T-helper 17 cell (primary cell): Measurements from ENCODE around the gene PLA2G4E. TPM values are rescaled to one million over a fixed set of nuclear protein-coding genes. Genes with fewer than 3 reads are reported as not detected.

ENCODE experiments used
- ATAC-seq: fragments of 150-1000 bp; cut with Tn5 transposase; 2 replicates; pipeline ENCODE4 v1.10.0; 2021; ENCODE audit warnings: mild to moderate bottlenecking, moderate library complexity
- DNase-seq, 3 donors: peaks; one replicate each; pipeline versions ENCODE4 v3.0.0 to v3.0.0-alpha.2; 2020 to 2021
- H3K9me3 ChIP-seq: one replicate; pipeline ENCODE4 v1.7.0; 2013; ENCODE audit warnings: low read length, mild to moderate bottlenecking; ENCODE audit not compliant: control insufficient read depth, poor library complexity, severe bottlenecking
- H3K27ac Mint-ChIP-seq: one replicate; pipeline ENCODE4 v1.8.0; 2022; ENCODE audit warnings: mild to moderate bottlenecking, moderate library complexity, mixed read lengths
- H3K27me3 Mint-ChIP-seq: one replicate; pipeline ENCODE4 v1.8.0; 2022; ENCODE audit warnings: mixed read lengths
- H3K36me3 Mint-ChIP-seq: one replicate; pipeline ENCODE4 v1.8.0; 2022; ENCODE audit warnings: low read depth, mixed read lengths
- H3K4me1 Mint-ChIP-seq: one replicate; pipeline ENCODE4 v1.8.0; 2022; ENCODE audit warnings: mild to moderate bottlenecking, mixed read lengths
- H3K4me3 Mint-ChIP-seq: one replicate; pipeline ENCODE4 v1.8.0; 2022; ENCODE audit warnings: mild to moderate bottlenecking, moderate library complexity, mixed read lengths
- total RNA-seq, 4 donors: library from RNA in 2 of 4; stranded (reverse) in 2 of 4; gene quantifications; one replicate each; pipeline ENCODE4 v1.2.3 and lab custom pipeline; 2022 to 2026

The PLA2G4E gene
- total RNA-seq (not detected), total RNA-seq (lab: John Stamatoyannopoulos, UW) (0 reads per million in 2 donors)

GRCh38 chr15:42020713-42021273 is at the start of gene PLA2G4E:
PLA2G4E (minus strand) TSS chr15:42021042; CDS start chr15:42021030, 12 bp downstream.
- no peaks in the 10 kb centered on the region for H3K9me3 ChIP-seq
- DNase-seq (no peak), ATAC-seq (no peak)
- Mint-ChIP-seq H3K27me3 (peaks cover 39% of the 10 kb centered on the region), H3K27ac (no peak within 1 kb of the TSS), H3K4me3 (no peak within 1 kb of the TSS), H3K36me3 (no peaks in the 10 kb centered on the region), H3K4me1 (no peaks in the 10 kb centered on the region)

- DNase-seq (no peak), ATAC-seq (no peak)
- H3K36me3 Mint-ChIP-seq = peaks cover 7% of the 10 kb centered on the region
- H3K27me3 Mint-ChIP-seq = peaks cover 27% of the 10 kb centered on the region
- no peaks in the 10 kb centered on the region for H3K4me1 Mint-ChIP-seq
- H3K27ac Mint-ChIP-seq = no peak overlapping the region
- no peak overlapping the region for H3K4me3 Mint-ChIP-seq
- H3K9me3 ChIP-seq = no peaks in the 10 kb centered on the region
Observed at GRCh38 chr15:42070279-42070975, 49.6 kb upstream of the PLA2G4E start.

- Mint-ChIP-seq H3K4me3 (no peak overlapping the region), H3K36me3 (peaks cover 7% of the 10 kb centered on the region), H3K27ac (no peak overlapping the region), H3K27me3 (peaks cover 33% of the 10 kb centered on the region), H3K4me1 (peaks cover under 1% of the 10 kb centered on the region)
- H3K9me3 ChIP-seq = no peaks in the 10 kb centered on the region
- ATAC-seq = no peak
- DNase-seq = no peak
Observed at GRCh38 chr15:42069496-42070278, 48.8 kb upstream of the PLA2G4E start.

- H3K27ac Mint-ChIP-seq = no peak overlapping the region
- no peaks in the 10 kb centered on the region for H3K9me3 ChIP-seq
- DNase-seq (no peak), ATAC-seq (no peak)
- peaks cover 3% of the 10 kb centered on the region for H3K4me1 Mint-ChIP-seq
- H3K27me3 Mint-ChIP-seq = peaks cover 36% of the 10 kb centered on the region
- H3K36me3 Mint-ChIP-seq = peaks cover 7% of the 10 kb centered on the region
- H3K4me3 Mint-ChIP-seq = no peak overlapping the region
Observed at GRCh38 chr15:42069025-42069424, 48.2 kb upstream of the PLA2G4E start.

GRCh38 chr15:42068601-42069000 is 47.8 kb upstream of the PLA2G4E start:
- peaks cover 39% of the 10 kb centered on the region for H3K27me3 Mint-ChIP-seq
- H3K27ac Mint-ChIP-seq = no peak overlapping the region
- peaks cover 3% of the 10 kb centered on the region for H3K4me1 Mint-ChIP-seq
- H3K4me3 Mint-ChIP-seq = no peak overlapping the region
- peaks cover 7% of the 10 kb centered on the region for H3K36me3 Mint-ChIP-seq
- H3K9me3 ChIP-seq = no peaks in the 10 kb centered on the region
- ATAC-seq (no peak), DNase-seq (no peak)

GRCh38 chr15:42066764-42067415 is 46.0 kb upstream of the PLA2G4E start:
- H3K27ac Mint-ChIP-seq = no peak overlapping the region
- no peak overlapping the region for H3K4me3 Mint-ChIP-seq
- peaks cover 3% of the 10 kb centered on the region for H3K4me1 Mint-ChIP-seq
- DNase-seq = no peak
- H3K9me3 ChIP-seq = no peaks in the 10 kb centered on the region
- peaks cover 52% of the 10 kb centered on the region for H3K27me3 Mint-ChIP-seq
- peaks cover 7% of the 10 kb centered on the region for H3K36me3 Mint-ChIP-seq
- no peak for ATAC-seq

- ATAC-seq (no peak), DNase-seq (no peak)
- H3K36me3 Mint-ChIP-seq = peaks cover 7% of the 10 kb centered on the region
- H3K4me1 Mint-ChIP-seq = peaks cover 3% of the 10 kb centered on the region
- no peak overlapping the region for H3K4me3 Mint-ChIP-seq
- H3K27ac Mint-ChIP-seq = no peak overlapping the region
- H3K27me3 Mint-ChIP-seq = peaks cover 53% of the 10 kb centered on the region
- H3K9me3 ChIP-seq = no peaks in the 10 kb centered on the region
Observed at GRCh38 chr15:42065468-42065867, 44.6 kb upstream of the PLA2G4E start.

- Mint-ChIP-seq H3K4me3 (no peak overlapping the region), H3K4me1 (peaks cover 5% of the 10 kb centered on the region), H3K27ac (no peak overlapping the region), H3K36me3 (peaks cover 7% of the 10 kb centered on the region), H3K27me3 (peaks cover 53% of the 10 kb centered on the region)
- DNase-seq (no peak), ATAC-seq (no peak)
- H3K9me3 ChIP-seq = no peaks in the 10 kb centered on the region
Observed at GRCh38 chr15:42065033-42065432, 44.2 kb upstream of the PLA2G4E start.

GRCh38 chr15:42064271-42064670 is 43.4 kb upstream of the PLA2G4E start:
- no peak for ATAC-seq
- Mint-ChIP-seq H3K4me3 (no peak overlapping the region), H3K36me3 (peaks cover 6% of the 10 kb centered on the region), H3K27ac (no peak overlapping the region), H3K27me3 (peaks cover 53% of the 10 kb centered on the region), H3K4me1 (peaks cover 6% of the 10 kb centered on the region)
- no peaks in the 10 kb centered on the region for H3K9me3 ChIP-seq
- DNase-seq = no peak

- H3K9me3 ChIP-seq = no peaks in the 10 kb centered on the region
- no peak overlapping the region for H3K27ac Mint-ChIP-seq
- H3K36me3 Mint-ChIP-seq = peaks cover 2% of the 10 kb centered on the region
- DNase-seq = no peak
- no peak overlapping the region for H3K4me3 Mint-ChIP-seq
- ATAC-seq = no peak
- H3K4me1 Mint-ChIP-seq = peaks cover 6% of the 10 kb centered on the region
- H3K27me3 Mint-ChIP-seq = peaks cover 47% of the 10 kb centered on the region
Observed at GRCh38 chr15:42063122-42063848, 42.4 kb upstream of the PLA2G4E start.

GRCh38 chr15:42062284-42062806 is 41.5 kb upstream of the PLA2G4E start:
- H3K36me3 Mint-ChIP-seq = peaks cover 3% of the 10 kb centered on the region
- H3K9me3 ChIP-seq = no peaks in the 10 kb centered on the region
- no peak for ATAC-seq
- no peak overlapping the region for H3K4me3 Mint-ChIP-seq
- no peak for DNase-seq
- peaks cover 9% of the 10 kb centered on the region for H3K4me1 Mint-ChIP-seq
- peak overlapping the region; percentile 61 for H3K27ac Mint-ChIP-seq
- H3K27me3 Mint-ChIP-seq = peaks cover 57% of the 10 kb centered on the region

- DNase-seq (no peak), ATAC-seq (no peak)
- peaks cover 60% of the 10 kb centered on the region for H3K27me3 Mint-ChIP-seq
- H3K27ac Mint-ChIP-seq = no peak overlapping the region
- peaks cover 3% of the 10 kb centered on the region for H3K36me3 Mint-ChIP-seq
- no peaks in the 10 kb centered on the region for H3K9me3 ChIP-seq
- H3K4me3 Mint-ChIP-seq = no peak overlapping the region
- H3K4me1 Mint-ChIP-seq = peaks cover 15% of the 10 kb centered on the region
Observed at GRCh38 chr15:42060797-42061196, 40.0 kb upstream of the PLA2G4E start.
